GM12878 (cell line): Measurements from ENCODE around the gene ROBO1. TPM values are rescaled to one million over a fixed set of nuclear protein-coding genes. Genes with fewer than 3 reads are reported as not detected.

Experiments used
- EZH2 ChIP-seq: IDR thresholded peaks from 2 replicates; pipeline ENCODE4 v1.6.1; 2012; ENCODE audit warnings: low read depth, mild to moderate bottlenecking, control low read depth, inconsistent platforms, low read length, borderline replicate concordance; ENCODE audit not compliant: control insufficient read depth
- NBN ChIP-seq: fragments of 450-650 bp; IDR thresholded peaks from 2 replicates; pipeline ENCODE4 v1.6.1; 2016
- SMAD5 ChIP-seq: IDR thresholded peaks from 2 replicates; pipeline ENCODE4 v1.6.1; 2016; ENCODE audit warnings: antibody characterized with exemption, low read depth
- SMC3 ChIP-seq: IDR thresholded peaks from 2 replicates; pipeline ENCODE4 v1.6.1; 2011; ENCODE audit warnings: low read length, improper control_type of control experiment, borderline replicate concordance
- SPI1 ChIP-seq: IDR thresholded peaks from 2 replicates; pipeline ENCODE4 v1.6.1; 2011; ENCODE audit warnings: low read depth, mild to moderate bottlenecking, low read length, moderate library complexity, borderline replicate concordance; ENCODE audit not compliant: insufficient read depth
- ZBED1 ChIP-seq: IDR thresholded peaks from 2 replicates; pipeline ENCODE4 v1.6.1; 2016; ENCODE audit warnings: borderline replicate concordance
- ZNF622 ChIP-seq: fragments of 450-650 bp; IDR thresholded peaks from 2 replicates; pipeline ENCODE4 v1.6.1; 2017; ENCODE audit warnings: mild to moderate bottlenecking, inconsistent platforms
- polyA plus RNA-seq, 11 experiments: library from polyadenylated mRNA; depleted of rRNA in 4 of 11; unstranded in 6 of 11; stranded (reverse) in 5 of 11; fragments of >200 nt; fragmentation: Nextera tagmentation in 4 of 11; fragmentation: Illumina TruSeq in 1 of 11; extraction: Ambion mirVana in 4 of 11; extraction: Trizol in 1 of 11; gene quantifications; 1 replicate in 1 of 11; 2 replicates in 10 of 11; pipeline versions ENCODE4 v1.2.1 to v1.2.3, GENCODE V29; 2011 to 2016; ENCODE audit warnings: inconsistent platforms in 2 of 11, missing spikeins in 2 of 11, low read depth in 1 of 11
- total RNA-seq, 4 experiments: library from RNA; depleted of rRNA in 3 of 4; stranded (reverse); fragments of >200 nt in 3 of 4; fragmentation: Illumina TruSeq in 1 of 4; extraction: Trizol in 1 of 4; gene quantifications; 2 replicates each; pipeline versions ENCODE4 v1.2.1 to v1.2.3, GENCODE V29; 2013 to 2021
- TF ChIP-seq, protein P1 (sequence below): fragments of 450-650 bp; conservative IDR thresholded peaks from 2 replicates; pipeline ENCODE4 v1.6.1; 2017; ENCODE audit warnings: mild to moderate bottlenecking, moderate library complexity
- TF ChIP-seq, protein P2 (sequence below): fragments of 450-650 bp; IDR thresholded peaks from 2 replicates; pipeline ENCODE4 v1.6.1; 2017; ENCODE audit warnings: mild to moderate bottlenecking, moderate library complexity
- TF ChIP-seq, protein P3 (sequence below): fragments of 450-650 bp; IDR thresholded peaks from 2 replicates; pipeline ENCODE4 v1.6.1; 2017; ENCODE audit warnings: mild to moderate bottlenecking

ROBO1 gene
- total and polyA plus RNA-seq, 10 of the 15 experiments (the other 5 are each of a cell fraction or from before 2014, with no cell fraction given): 0.29 to 46.5 (median 1.2) TPM

DNA sequence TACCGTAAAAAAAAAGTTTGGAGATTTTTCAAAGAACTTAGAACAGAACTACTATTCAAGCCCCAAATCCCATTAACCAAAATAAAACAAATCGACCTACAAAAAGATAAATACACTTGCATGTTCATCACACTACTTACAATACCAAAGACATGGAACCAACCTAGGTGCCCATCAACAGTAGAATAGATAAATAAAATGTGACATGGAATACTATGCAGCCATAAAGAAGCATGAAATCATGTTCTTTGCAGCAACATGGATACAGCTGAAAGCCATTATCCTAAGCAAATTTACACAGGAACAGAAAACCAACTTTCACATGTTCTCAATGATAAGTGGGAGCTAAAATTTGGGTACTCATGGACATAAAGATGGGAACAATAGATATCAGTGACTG is 768.7 kb downstream of the ROBO1 start (continued):
- TF ChIP-seq, protein P1, sequence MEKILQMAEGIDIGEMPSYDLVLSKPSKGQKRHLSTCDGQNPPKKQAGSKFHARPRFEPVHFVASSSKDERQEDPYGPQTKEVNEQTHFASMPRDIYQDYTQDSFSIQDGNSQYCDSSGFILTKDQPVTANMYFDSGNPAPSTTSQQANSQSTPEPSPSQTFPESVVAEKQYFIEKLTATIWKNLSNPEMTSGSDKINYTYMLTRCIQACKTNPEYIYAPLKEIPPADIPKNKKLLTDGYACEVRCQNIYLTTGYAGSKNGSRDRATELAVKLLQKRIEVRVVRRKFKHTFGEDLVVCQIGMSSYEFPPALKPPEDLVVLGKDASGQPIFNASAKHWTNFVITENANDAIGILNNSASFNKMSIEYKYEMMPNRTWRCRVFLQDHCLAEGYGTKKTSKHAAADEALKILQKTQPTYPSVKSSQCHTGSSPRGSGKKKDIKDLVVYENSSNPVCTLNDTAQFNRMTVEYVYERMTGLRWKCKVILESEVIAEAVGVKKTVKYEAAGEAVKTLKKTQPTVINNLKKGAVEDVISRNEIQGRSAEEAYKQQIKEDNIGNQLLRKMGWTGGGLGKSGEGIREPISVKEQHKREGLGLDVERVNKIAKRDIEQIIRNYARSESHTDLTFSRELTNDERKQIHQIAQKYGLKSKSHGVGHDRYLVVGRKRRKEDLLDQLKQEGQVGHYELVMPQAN: no peak
- TF ChIP-seq, protein P2, sequence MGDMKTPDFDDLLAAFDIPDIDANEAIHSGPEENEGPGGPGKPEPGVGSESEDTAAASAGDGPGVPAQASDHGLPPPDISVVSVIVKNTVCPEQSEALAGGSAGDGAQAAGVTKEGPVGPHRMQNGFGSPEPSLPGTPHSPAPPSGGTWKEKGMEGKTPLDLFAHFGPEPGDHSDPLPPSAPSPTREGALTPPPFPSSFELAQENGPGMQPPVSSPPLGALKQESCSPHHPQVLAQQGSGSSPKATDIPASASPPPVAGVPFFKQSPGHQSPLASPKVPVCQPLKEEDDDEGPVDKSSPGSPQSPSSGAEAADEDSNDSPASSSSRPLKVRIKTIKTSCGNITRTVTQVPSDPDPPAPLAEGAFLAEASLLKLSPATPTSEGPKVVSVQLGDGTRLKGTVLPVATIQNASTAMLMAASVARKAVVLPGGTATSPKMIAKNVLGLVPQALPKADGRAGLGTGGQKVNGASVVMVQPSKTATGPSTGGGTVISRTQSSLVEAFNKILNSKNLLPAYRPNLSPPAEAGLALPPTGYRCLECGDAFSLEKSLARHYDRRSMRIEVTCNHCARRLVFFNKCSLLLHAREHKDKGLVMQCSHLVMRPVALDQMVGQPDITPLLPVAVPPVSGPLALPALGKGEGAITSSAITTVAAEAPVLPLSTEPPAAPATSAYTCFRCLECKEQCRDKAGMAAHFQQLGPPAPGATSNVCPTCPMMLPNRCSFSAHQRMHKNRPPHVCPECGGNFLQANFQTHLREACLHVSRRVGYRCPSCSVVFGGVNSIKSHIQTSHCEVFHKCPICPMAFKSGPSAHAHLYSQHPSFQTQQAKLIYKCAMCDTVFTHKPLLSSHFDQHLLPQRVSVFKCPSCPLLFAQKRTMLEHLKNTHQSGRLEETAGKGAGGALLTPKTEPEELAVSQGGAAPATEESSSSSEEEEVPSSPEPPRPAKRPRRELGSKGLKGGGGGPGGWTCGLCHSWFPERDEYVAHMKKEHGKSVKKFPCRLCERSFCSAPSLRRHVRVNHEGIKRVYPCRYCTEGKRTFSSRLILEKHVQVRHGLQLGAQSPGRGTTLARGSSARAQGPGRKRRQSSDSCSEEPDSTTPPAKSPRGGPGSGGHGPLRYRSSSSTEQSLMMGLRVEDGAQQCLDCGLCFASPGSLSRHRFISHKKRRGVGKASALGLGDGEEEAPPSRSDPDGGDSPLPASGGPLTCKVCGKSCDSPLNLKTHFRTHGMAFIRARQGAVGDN: no peak
- TF ChIP-seq NBN: no peak
- TF ChIP-seq SPI1: no peak
- TF ChIP-seq EZH2: no peak
- no peak for TF ChIP-seq SMAD5
- TF ChIP-seq ZBED1: no peak
- TF ChIP-seq, protein P3, sequence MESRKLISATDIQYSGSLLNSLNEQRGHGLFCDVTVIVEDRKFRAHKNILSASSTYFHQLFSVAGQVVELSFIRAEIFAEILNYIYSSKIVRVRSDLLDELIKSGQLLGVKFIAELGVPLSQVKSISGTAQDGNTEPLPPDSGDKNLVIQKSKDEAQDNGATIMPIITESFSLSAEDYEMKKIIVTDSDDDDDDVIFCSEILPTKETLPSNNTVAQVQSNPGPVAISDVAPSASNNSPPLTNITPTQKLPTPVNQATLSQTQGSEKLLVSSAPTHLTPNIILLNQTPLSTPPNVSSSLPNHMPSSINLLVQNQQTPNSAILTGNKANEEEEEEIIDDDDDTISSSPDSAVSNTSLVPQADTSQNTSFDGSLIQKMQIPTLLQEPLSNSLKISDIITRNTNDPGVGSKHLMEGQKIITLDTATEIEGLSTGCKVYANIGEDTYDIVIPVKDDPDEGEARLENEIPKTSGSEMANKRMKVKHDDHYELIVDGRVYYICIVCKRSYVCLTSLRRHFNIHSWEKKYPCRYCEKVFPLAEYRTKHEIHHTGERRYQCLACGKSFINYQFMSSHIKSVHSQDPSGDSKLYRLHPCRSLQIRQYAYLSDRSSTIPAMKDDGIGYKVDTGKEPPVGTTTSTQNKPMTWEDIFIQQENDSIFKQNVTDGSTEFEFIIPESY: no peak
- no peak for TF ChIP-seq ZNF622
- no peak for TF ChIP-seq SMC3
